MM.1S (cell line): Measurements from ENCODE around the gene APBA1.

Experiments used
- DNase-seq: peaks from one replicate; pipeline ENCODE4 v3.0.0-alpha.2; 2015
- H2AFZ ChIP-seq: fragments of 300-600 bp; sonication (generic); 2 replicates; pipeline ENCODE4 v1.6.0; 2016; ENCODE audit warnings: antibody characterized with exemption, low read length
- H3F3A ChIP-seq: fragments of 300-600 bp; sonication (generic); 2 replicates; pipeline ENCODE4 v1.6.1; 2016; ENCODE audit warnings: mild to moderate bottlenecking, antibody characterized with exemption, low read length, moderate library complexity, mixed read lengths; ENCODE audit not compliant: insufficient read depth
- H3K27ac ChIP-seq: fragments of 300-600 bp; sonication (generic); 2 replicates; pipeline ENCODE4 v1.5.1; 2016; ENCODE audit warnings: mild to moderate bottlenecking, low read length
- H3K27me3 ChIP-seq: fragments of 300-600 bp; sonication (generic); replicated peaks from 2 replicates; pipeline ENCODE4 v1.6.0; 2016; ENCODE audit warnings: low read length; ENCODE audit not compliant: insufficient read depth
- H3K36me3 ChIP-seq: fragments of 300-600 bp; sonication (generic); replicated peaks from 2 replicates; pipeline ENCODE4 v1.6.1; 2016; ENCODE audit warnings: mild to moderate bottlenecking, low read length, mixed read lengths; ENCODE audit not compliant: insufficient read depth
- H3K4me1 ChIP-seq: fragments of 300-600 bp; sonication (generic); 2 replicates; pipeline ENCODE4 v1.6.1; 2016; ENCODE audit warnings: low read length, mixed read lengths
- H3K4me2 ChIP-seq: fragments of 300-600 bp; sonication (generic); 2 replicates; pipeline ENCODE4 v1.6.0; 2016; ENCODE audit warnings: low read depth, low read length
- H3K4me3 ChIP-seq: fragments of 300-600 bp; sonication (generic); 2 replicates; pipeline ENCODE4 v1.5.1; 2016; ENCODE audit warnings: low read length, mixed read lengths
- H3K79me2 ChIP-seq: fragments of 300-600 bp; sonication (generic); 2 replicates; pipeline ENCODE4 v1.6.1; 2016; ENCODE audit warnings: mixed run types, low read length, mixed read lengths
- H3K9ac ChIP-seq: fragments of 300-600 bp; sonication (generic); 2 replicates; pipeline ENCODE4 v1.6.1; 2016; ENCODE audit warnings: low read length, mixed read lengths
- H3K9me2 ChIP-seq: fragments of 300-600 bp; sonication (generic); replicated peaks from 2 replicates; pipeline ENCODE4 v1.6.1; 2016; ENCODE audit warnings: mild to moderate bottlenecking, low read length, mixed read lengths; ENCODE audit not compliant: insufficient read depth
- H3K9me3 ChIP-seq: fragments of 300-600 bp; sonication (generic); replicated peaks from 2 replicates; pipeline ENCODE4 v1.6.1; 2016; ENCODE audit warnings: mild to moderate bottlenecking, low read length, mixed read lengths; ENCODE audit not compliant: insufficient read depth
- H4K20me1 ChIP-seq: fragments of 300-600 bp; sonication (generic); 2 replicates; pipeline ENCODE4 v1.6.1; 2016; ENCODE audit warnings: mild to moderate bottlenecking, low read length, moderate library complexity, mixed read lengths; ENCODE audit not compliant: insufficient read depth
- EZH2 ChIP-seq: fragments of 300-600 bp; sonication (generic); optimal IDR thresholded peaks from 2 replicates; pipeline ENCODE3; 2017; ENCODE audit warnings: low read depth, mild to moderate bottlenecking, antibody characterized with exemption, low read length, mixed read lengths
- EZH2phosphoT487 ChIP-seq: fragments of 300-600 bp; sonication (generic); IDR thresholded peaks from 2 replicates; pipeline ENCODE4 v1.6.1; 2018; ENCODE audit warnings: antibody characterized with exemption, low read length
- TF ChIP-seq, protein P1 (sequence below): fragments of 300-600 bp; sonication (generic); IDR thresholded peaks from 2 replicates; pipeline ENCODE4 v1.5.1; 2016; ENCODE audit warnings: antibody characterized with exemption, low read length, mixed read lengths

APBA1 gene

DNA sequence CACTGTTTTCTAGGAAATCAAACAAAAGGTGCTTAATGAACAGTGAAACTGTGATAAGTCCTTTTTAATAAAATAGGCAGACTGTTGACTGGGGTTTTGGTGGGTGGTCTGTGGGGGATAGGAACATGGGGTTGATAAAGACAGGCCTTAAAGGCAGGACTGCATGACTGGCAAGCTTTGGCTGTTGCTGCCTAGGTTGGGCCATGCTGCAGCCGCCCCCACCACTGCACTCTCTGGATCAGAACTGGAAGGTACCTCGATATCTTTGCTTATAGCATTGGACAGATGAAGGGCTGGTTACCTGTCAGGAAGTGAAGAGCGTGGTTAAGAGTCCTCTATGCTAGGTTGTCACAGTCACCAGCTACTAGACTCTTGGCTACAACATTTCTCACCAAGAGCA, 24.4 kb downstream of the APBA1 start:
- Histone ChIP-seq H3K36me3 (no peaks in the 10 kb centered on the region), H3K9me2 (no peaks in the 10 kb centered on the region), H3K9ac (no peak overlapping the region), H3K4me3 (no peak overlapping the region), H3K4me2 (no peak overlapping the region), H3K79me2 (no peaks in the 10 kb centered on the region), H3K27ac (no peak overlapping the region), H3F3A (no peaks in the 10 kb centered on the region), H4K20me1 (no peaks in the 10 kb centered on the region), H3K4me1 (no peaks in the 10 kb centered on the region), H3K9me3 (no peaks in the 10 kb centered on the region), H3K27me3 (no peaks in the 10 kb centered on the region), H2AFZ (no peak overlapping the region)
- no peak for DNase-seq
- TF ChIP-seq EZH2 (no peak), EZH2phosphoT487 (no peak)
- TF ChIP-seq, protein P1, sequence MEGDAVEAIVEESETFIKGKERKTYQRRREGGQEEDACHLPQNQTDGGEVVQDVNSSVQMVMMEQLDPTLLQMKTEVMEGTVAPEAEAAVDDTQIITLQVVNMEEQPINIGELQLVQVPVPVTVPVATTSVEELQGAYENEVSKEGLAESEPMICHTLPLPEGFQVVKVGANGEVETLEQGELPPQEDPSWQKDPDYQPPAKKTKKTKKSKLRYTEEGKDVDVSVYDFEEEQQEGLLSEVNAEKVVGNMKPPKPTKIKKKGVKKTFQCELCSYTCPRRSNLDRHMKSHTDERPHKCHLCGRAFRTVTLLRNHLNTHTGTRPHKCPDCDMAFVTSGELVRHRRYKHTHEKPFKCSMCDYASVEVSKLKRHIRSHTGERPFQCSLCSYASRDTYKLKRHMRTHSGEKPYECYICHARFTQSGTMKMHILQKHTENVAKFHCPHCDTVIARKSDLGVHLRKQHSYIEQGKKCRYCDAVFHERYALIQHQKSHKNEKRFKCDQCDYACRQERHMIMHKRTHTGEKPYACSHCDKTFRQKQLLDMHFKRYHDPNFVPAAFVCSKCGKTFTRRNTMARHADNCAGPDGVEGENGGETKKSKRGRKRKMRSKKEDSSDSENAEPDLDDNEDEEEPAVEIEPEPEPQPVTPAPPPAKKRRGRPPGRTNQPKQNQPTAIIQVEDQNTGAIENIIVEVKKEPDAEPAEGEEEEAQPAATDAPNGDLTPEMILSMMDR = no peak

DNA sequence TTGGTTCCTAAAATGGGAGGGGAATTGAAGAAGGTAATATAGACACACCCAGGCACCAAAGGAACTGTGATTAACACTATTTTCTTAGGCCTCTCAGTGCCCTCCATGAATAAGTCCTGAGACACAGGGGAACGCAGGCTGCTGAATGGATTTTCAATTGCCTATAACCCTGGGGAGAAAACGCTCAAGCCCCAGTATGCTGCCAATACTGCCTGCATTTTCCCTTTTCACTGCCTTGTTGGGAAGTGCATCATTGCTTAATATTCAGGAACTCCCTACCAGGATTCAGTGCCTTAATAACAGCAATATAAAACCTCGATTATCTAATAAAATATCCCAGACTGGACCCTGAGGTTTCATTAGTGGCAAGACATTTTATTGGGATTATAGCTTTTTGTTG, 25.4 kb downstream of the APBA1 start:
- H3K9ac ChIP-seq = no peak overlapping the region
- no peaks in the 10 kb centered on the region for H3K36me3 ChIP-seq
- H3K4me2 ChIP-seq = no peak overlapping the region
- H3K4me1 ChIP-seq = no peaks in the 10 kb centered on the region
- no peak overlapping the region for H3K27ac ChIP-seq
- H3K79me2 ChIP-seq = no peaks in the 10 kb centered on the region
- no peak for TF ChIP-seq EZH2phosphoT487
- TF ChIP-seq EZH2 = no peak
- TF ChIP-seq, protein P1 = no peak
- H3K27me3 ChIP-seq = no peaks in the 10 kb centered on the region
- H3K9me3 ChIP-seq = no peaks in the 10 kb centered on the region
- H3K4me3 ChIP-seq = no peak overlapping the region
- no peak overlapping the region for H2AFZ ChIP-seq
- H4K20me1 ChIP-seq = no peaks in the 10 kb centered on the region
- DNase-seq = no peak
- no peaks in the 10 kb centered on the region for H3F3A ChIP-seq
- no peaks in the 10 kb centered on the region for H3K9me2 ChIP-seq

DNA sequence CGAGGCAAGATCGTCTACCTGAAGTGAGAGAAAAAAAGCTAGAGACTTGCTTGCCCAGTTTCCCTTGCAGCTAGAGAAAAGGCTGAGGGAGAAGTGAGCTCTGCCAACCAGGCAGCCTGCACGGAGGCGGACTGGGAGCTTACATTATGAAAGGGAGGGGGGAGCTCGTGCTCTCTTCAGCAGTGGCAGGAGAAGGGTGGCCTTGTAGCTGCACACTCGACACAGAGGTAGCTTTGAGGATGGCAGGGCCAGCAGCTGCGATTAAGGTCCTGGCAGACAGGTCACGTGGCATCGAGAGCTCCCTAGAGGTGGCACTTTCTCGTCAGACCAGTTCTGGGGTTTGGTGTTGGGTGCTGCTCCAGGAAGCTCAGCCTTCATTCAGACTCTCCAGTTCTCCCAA, 26.7 kb downstream of the APBA1 start:
- Histone ChIP-seq H4K20me1 (no peaks in the 10 kb centered on the region), H2AFZ (peak overlapping the region; percentile 40; the same call in 1 of the 2 replicates), H3K9me2 (no peaks in the 10 kb centered on the region), H3F3A (no peaks in the 10 kb centered on the region), H3K27me3 (no peaks in the 10 kb centered on the region), H3K9ac (no peak overlapping the region), H3K36me3 (no peaks in the 10 kb centered on the region), H3K79me2 (no peaks in the 10 kb centered on the region), H3K4me2 (peak overlapping the region; percentile 24; the same call in 1 of the 2 replicates), H3K9me3 (no peaks in the 10 kb centered on the region), H3K4me1 (no peaks in the 10 kb centered on the region), H3K4me3 (no peak overlapping the region), H3K27ac (no peak overlapping the region)
- no peak for TF ChIP-seq EZH2
- TF ChIP-seq, protein P1 = no peak
- DNase-seq = no peak

DNA sequence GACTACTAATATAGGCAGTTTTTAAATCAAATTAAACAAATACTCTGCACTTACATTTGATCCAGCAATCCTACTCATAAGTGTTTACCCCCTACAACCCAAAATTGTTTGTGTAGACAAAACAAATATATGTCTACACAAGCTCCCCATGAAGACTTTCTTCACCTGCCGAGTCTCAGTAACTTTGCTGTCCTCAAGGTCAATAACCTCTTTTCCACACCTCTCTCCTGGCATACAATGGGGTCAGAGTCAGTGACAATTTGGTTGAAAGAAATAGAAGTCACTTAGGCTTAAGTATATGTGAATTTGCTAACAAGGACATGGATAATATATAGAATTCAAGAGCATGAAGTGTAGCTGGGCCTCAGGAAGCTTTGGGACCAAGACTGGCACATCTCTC, 29.1 kb downstream of the APBA1 start:
- Histone ChIP-seq H4K20me1 (no peaks in the 10 kb centered on the region), H3K4me2 (no peak overlapping the region), H3F3A (no peaks in the 10 kb centered on the region), H3K9me3 (no peaks in the 10 kb centered on the region), H3K4me1 (no peaks in the 10 kb centered on the region), H3K9me2 (no peaks in the 10 kb centered on the region), H3K36me3 (no peaks in the 10 kb centered on the region), H3K4me3 (no peak overlapping the region), H3K79me2 (no peaks in the 10 kb centered on the region), H2AFZ (no peak overlapping the region), H3K27ac (no peak overlapping the region), H3K27me3 (no peaks in the 10 kb centered on the region), H3K9ac (no peak overlapping the region)
- no peak for DNase-seq
- TF ChIP-seq, protein P1 = no peak
- TF ChIP-seq EZH2 (no peak), EZH2phosphoT487 (no peak)
